Measurements from ENCODE around the gene PTK6.

The PTK6 gene

GRCh38 chr20:63534427-63534830 lies 2.7 kb downstream of the PTK6 start:
- peak; percentile 13 for DNase-seq (ENCODE audit: extremely low read depth, insufficient read length)
- H3K4me3 ChIP-seq (replicated peaks; ENCODE audit: low read depth, low read length) = no peak overlapping the region
- no peaks in the 10 kb centered on the region for H3K27me3 ChIP-seq (replicated peaks; ENCODE audit: control insufficient read depth, insufficient read depth, low read length)
- no peak for TF ChIP-seq CTCF (IDR thresholded peaks at IDR 0.05; ENCODE audit: insufficient read depth, low read length, poor library complexity, severe bottlenecking)
- no peaks in the 10 kb centered on the region for H3K36me3 ChIP-seq (ENCODE audit: control insufficient read depth, insufficient read depth, low read length)

- peak; percentile 17 for DNase-seq (ENCODE audit: extremely low read depth, insufficient read length)
- no peak overlapping the region for H3K4me3 ChIP-seq (replicated peaks; ENCODE audit: low read depth, low read length)
- TF ChIP-seq CTCF (IDR thresholded peaks at IDR 0.05; ENCODE audit: insufficient read depth, low read length, poor library complexity, severe bottlenecking) = no peak
- H3K27me3 ChIP-seq (replicated peaks; ENCODE audit: control insufficient read depth, insufficient read depth, low read length) = no peaks in the 10 kb centered on the region
- no peaks in the 10 kb centered on the region for H3K36me3 ChIP-seq (ENCODE audit: control insufficient read depth, insufficient read depth, low read length)
Measured at GRCh38 chr20:63533871-63534393, 3.2 kb downstream of the PTK6 start.

- Histone ChIP-seq H3K4me3 (replicated peaks; ENCODE audit: low read depth, low read length) (no peak overlapping the region), H3K27me3 (replicated peaks; ENCODE audit: control insufficient read depth, insufficient read depth, low read length) (no peaks in the 10 kb centered on the region), H3K36me3 (ENCODE audit: control insufficient read depth, insufficient read depth, low read length) (no peaks in the 10 kb centered on the region)
- DNase-seq (ENCODE audit: extremely low read depth, insufficient read length) = no peak
- TF ChIP-seq CTCF (IDR thresholded peaks at IDR 0.05; ENCODE audit: insufficient read depth, low read length, poor library complexity, severe bottlenecking) = no peak
Measured at GRCh38 chr20:63533388-63533787, 3.8 kb downstream of the PTK6 start.

- no peaks in the 10 kb centered on the region for H3K27me3 ChIP-seq (replicated peaks; ENCODE audit: control insufficient read depth, insufficient read depth, low read length)
- peak; percentile 10 for DNase-seq (ENCODE audit: extremely low read depth, insufficient read length)
- no peaks in the 10 kb centered on the region for H3K36me3 ChIP-seq (ENCODE audit: control insufficient read depth, insufficient read depth, low read length)
- TF ChIP-seq CTCF (IDR thresholded peaks at IDR 0.05; ENCODE audit: insufficient read depth, low read length, poor library complexity, severe bottlenecking) = no peak
- no peak overlapping the region for H3K4me3 ChIP-seq (replicated peaks; ENCODE audit: low read depth, low read length)
Measured at GRCh38 chr20:63532449-63532971, 4.7 kb downstream of the PTK6 start.

- DNase-seq (ENCODE audit: extremely low read depth, insufficient read length) = peak; percentile 12
- Histone ChIP-seq H3K27me3 (replicated peaks; ENCODE audit: control insufficient read depth, insufficient read depth, low read length) (no peaks in the 10 kb centered on the region), H3K36me3 (ENCODE audit: control insufficient read depth, insufficient read depth, low read length) (no peaks in the 10 kb centered on the region), H3K4me3 (replicated peaks; ENCODE audit: low read depth, low read length) (no peak overlapping the region)
- TF ChIP-seq CTCF (IDR thresholded peaks at IDR 0.05; ENCODE audit: insufficient read depth, low read length, poor library complexity, severe bottlenecking) = no peak
Measured at GRCh38 chr20:63531686-63532448, 5.3 kb downstream of the PTK6 start.

Measured in GM06990 (cell line).